Large intestine (tissue), 3 donors: Measurements from ENCODE around the gene EFL1. TPM values are rescaled to one million over a fixed set of nuclear protein-coding genes. Genes with fewer than 3 reads are reported as not detected.

Experiments used
- DNase-seq, 2 donors: peaks; one replicate each; pipeline versions ENCODE4 v3.0.0 to v3.0.0-alpha.2; 2013
- H3K27ac ChIP-seq: one replicate; pipeline ENCODE4 v1.5.1; 2013; ENCODE audit warnings: low read length
- H3K27me3 ChIP-seq: 2 replicates; pipeline ENCODE4 v1.6.1; 2013; ENCODE audit warnings: low read length; ENCODE audit not compliant: control insufficient read depth, insufficient read depth
- H3K36me3 ChIP-seq: 2 replicates; pipeline ENCODE4 v1.6.1; 2013; ENCODE audit warnings: low read length; ENCODE audit not compliant: control insufficient read depth, insufficient read depth
- H3K4me1 ChIP-seq: one replicate; pipeline ENCODE4 v1.6.1; 2013; ENCODE audit warnings: low read length; ENCODE audit not compliant: control insufficient read depth, insufficient read depth
- H3K4me3 ChIP-seq: one replicate; pipeline ENCODE4 v1.5.1; 2013; ENCODE audit warnings: low read length
- H3K9me3 ChIP-seq: one replicate; pipeline ENCODE4 v1.6.1; 2013; ENCODE audit warnings: mild to moderate bottlenecking, low read depth, low read length, moderate library complexity; ENCODE audit not compliant: control insufficient read depth
- WGBS: methylation state at CpG from one replicate; pipeline ENCODE4 v1.1.5; 2013; ENCODE audit warnings: low lambda C conversion rate; ENCODE audit not compliant: insufficient coverage; 5-methylcytosine and 5-hydroxymethylcytosine counted together
- polyA plus RNA-seq: library from polyadenylated mRNA; unstranded; fragments of 120-200 nt; gene quantifications from one replicate; pipeline ENCODE4 v1.2.1, GENCODE V29; 2013

EFL1 gene
- polyA plus RNA-seq, 1 donor = 23.9 TPM

- Histone ChIP-seq H3K9me3 (no peaks in the 10 kb centered on the region), H3K4me3 (no peak overlapping the region), H3K27ac (peak overlapping the region; percentile 5), H3K4me1 (peaks cover 15% of the 10 kb centered on the region), H3K27me3 (no peaks in the 10 kb centered on the region), H3K36me3 (peaks cover 16% of the 10 kb centered on the region)
- peak; percentile 25 to 65 for DNase-seq
These were observed 135.0 kb downstream of the EFL1 start for GRCh38 chr15:82127581-82127980.

GRCh38 chr15:82126346-82126745, 136.2 kb downstream of the EFL1 start:
- no peak for DNase-seq
- Histone ChIP-seq H3K9me3 (no peaks in the 10 kb centered on the region), H3K27ac (no peak overlapping the region), H3K27me3 (no peaks in the 10 kb centered on the region), H3K4me1 (peaks cover 15% of the 10 kb centered on the region), H3K36me3 (peaks cover 12% of the 10 kb centered on the region), H3K4me3 (no peak overlapping the region)
- WGBS = 100% methylated on average over 2 of the region's 3 CpGs

GRCh38 chr15:82124331-82125263, 137.9 kb downstream of the EFL1 start:
- no peak overlapping the region for H3K27ac ChIP-seq
- DNase-seq = no peak
- 88% methylated on average over 1 of the region's 9 CpGs for WGBS
- no peaks in the 10 kb centered on the region for H3K27me3 ChIP-seq
- peaks cover 2% of the 10 kb centered on the region for H3K36me3 ChIP-seq
- H3K9me3 ChIP-seq = no peaks in the 10 kb centered on the region
- H3K4me1 ChIP-seq = peaks cover 15% of the 10 kb centered on the region
- H3K4me3 ChIP-seq = no peak overlapping the region

GRCh38 chr15:82122746-82123400, 139.7 kb downstream of the EFL1 start:
- Histone ChIP-seq H3K9me3 (no peaks in the 10 kb centered on the region), H3K27ac (no peak overlapping the region), H3K4me1 (peaks cover 6% of the 10 kb centered on the region), H3K36me3 (peaks cover 2% of the 10 kb centered on the region), H3K27me3 (no peaks in the 10 kb centered on the region), H3K4me3 (no peak overlapping the region)
- no CpG with 5 or more reads among the region's 4 CpGs for WGBS
- peak; percentile 35 to 45 for DNase-seq

- no peaks in the 10 kb centered on the region for H3K36me3 ChIP-seq
- H3K9me3 ChIP-seq = no peaks in the 10 kb centered on the region
- no peak overlapping the region for H3K27ac ChIP-seq
- no peaks in the 10 kb centered on the region for H3K4me1 ChIP-seq
- DNase-seq = no peak
- WGBS = no CpG with 5 or more reads among the region's 3 CpGs
- H3K27me3 ChIP-seq = no peaks in the 10 kb centered on the region
- H3K4me3 ChIP-seq = no peak overlapping the region
These were observed 144.5 kb downstream of the EFL1 start for GRCh38 chr15:82118040-82118439.

GRCh38 chr15:82117296-82117695, 145.2 kb downstream of the EFL1 start:
- Histone ChIP-seq H3K27me3 (no peaks in the 10 kb centered on the region), H3K27ac (no peak overlapping the region), H3K4me3 (no peak overlapping the region), H3K36me3 (no peaks in the 10 kb centered on the region), H3K9me3 (no peaks in the 10 kb centered on the region), H3K4me1 (no peaks in the 10 kb centered on the region)
- WGBS = no CpG with 5 or more reads among the region's 6 CpGs
- no peak for DNase-seq

- Histone ChIP-seq H3K4me3 (no peak overlapping the region), H3K36me3 (no peaks in the 10 kb centered on the region), H3K27ac (no peak overlapping the region), H3K9me3 (no peaks in the 10 kb centered on the region), H3K27me3 (no peaks in the 10 kb centered on the region), H3K4me1 (no peaks in the 10 kb centered on the region)
- 100% methylated on average over 1 of the region's 5 CpGs for WGBS
- no peak for DNase-seq
These were observed 147.9 kb downstream of the EFL1 start for GRCh38 chr15:82114660-82115059.

GRCh38 chr15:82113106-82113715, 149.3 kb downstream of the EFL1 start:
- Histone ChIP-seq H3K4me1 (no peaks in the 10 kb centered on the region), H3K36me3 (no peaks in the 10 kb centered on the region), H3K27me3 (no peaks in the 10 kb centered on the region), H3K27ac (no peak overlapping the region), H3K9me3 (no peaks in the 10 kb centered on the region), H3K4me3 (no peak overlapping the region)
- WGBS = no CpG with 5 or more reads among the region's 1 CpG
- no peak for DNase-seq

- H3K9me3 ChIP-seq = no peaks in the 10 kb centered on the region
- H3K36me3 ChIP-seq = no peaks in the 10 kb centered on the region
- H3K27me3 ChIP-seq = no peaks in the 10 kb centered on the region
- DNase-seq = no peak
- no peak overlapping the region for H3K4me3 ChIP-seq
- H3K4me1 ChIP-seq = no peaks in the 10 kb centered on the region
- no CpG with 5 or more reads among the region's 9 CpGs for WGBS
- no peak overlapping the region for H3K27ac ChIP-seq
These were observed 150.6 kb downstream of the EFL1 start for GRCh38 chr15:82111918-82112317.

GRCh38 chr15:82110144-82110543, 152.4 kb downstream of the EFL1 start:
- Histone ChIP-seq H3K27ac (no peak overlapping the region), H3K4me1 (no peaks in the 10 kb centered on the region), H3K4me3 (no peak overlapping the region), H3K36me3 (no peaks in the 10 kb centered on the region), H3K9me3 (no peaks in the 10 kb centered on the region), H3K27me3 (no peaks in the 10 kb centered on the region)
- no peak for DNase-seq
- WGBS = no CpG with 5 or more reads among the region's 5 CpGs
